Tibial artery (tissue), 4 donors: ENCODE measurements around the gene TIMP3.

Experiments
- DNase-seq, 2 donors: peaks; one replicate each; pipeline ENCODE4 v3.0.0-alpha.2; 2019
- H3K27ac ChIP-seq, 2 donors: fragments of 200-600 bp; sonication (generic) in 1 of 2; 1 replicate in 1 of 2; 2 replicates in 1 of 2; pipeline ENCODE4 v1.5.1; 2018 to 2019; ENCODE audit warnings: mild to moderate bottlenecking in 1 of 2
- H3K27me3 ChIP-seq, 2 donors: fragments of 200-600 bp; sonication (generic) in 1 of 2; one replicate each; pipeline versions ENCODE4 v1.5.1 to v1.6.0; 2016 to 2019
- H3K36me3 ChIP-seq, 3 donors: fragments of 200-600 bp; sonication (generic) in 2 of 3; one replicate each; pipeline ENCODE4 v1.5.1; 2016 to 2019; ENCODE audit warnings: mild to moderate bottlenecking in 2 of 3
- H3K4me1 ChIP-seq, 4 donors: fragments of 200-600 bp; sonication (generic) in 2 of 4; 1 replicate in 3 of 4; 2 replicates in 1 of 4; pipeline ENCODE4 v1.5.1; 2016 to 2019
- H3K4me3 ChIP-seq, 2 donors: fragments of 200-600 bp; sonication (generic) in 1 of 2; 1 replicate in 1 of 2; 2 replicates in 1 of 2; pipeline ENCODE4 v1.5.1; 2018 to 2019; ENCODE audit warnings: mild to moderate bottlenecking in 2 of 2
- H3K9me3 ChIP-seq, 3 donors: fragments of 200-600 bp; sonication (generic) in 1 of 3; one replicate each; pipeline ENCODE4 v1.5.1; 2016 to 2019
- intact Hi-C: fragments of 100-400 bp; cut with DNase I; formaldehyde crosslinking; loops from one replicate; pipeline ENCODE4 v1.15.0; 2023; ENCODE audit warnings: low total_unique reads
- TF ChIP-seq, protein P1 (sequence below), 2 experiments: fragments of 200-600 bp in 1 of 2; fragments of 450-650 bp in 1 of 2; IDR thresholded peaks; one replicate each; pipeline ENCODE4 v1.5.1; 2017 to 2019; ENCODE audit warnings: antibody characterized with exemption in 2 of 2, mild to moderate bottlenecking in 1 of 2, moderate library complexity in 1 of 2

Gene TIMP3

GRCh38 chr22:32818446-32819115 is 17.1 kb downstream of the TIMP3 start:
- Histone ChIP-seq H3K4me1 (peaks cover 0 to 78% (median 35%) of the 10 kb centered on the region in 4 donors), H3K36me3 (peaks cover 13 to 46% (median 17%) of the 10 kb centered on the region in 3 donors), H3K4me3 (no peak overlapping the region), H3K9me3 (no peaks in the 10 kb centered on the region), H3K27me3 (no peaks in the 10 kb centered on the region), H3K27ac (no peak overlapping the region)
- DNase-seq: peak in 1 of 2 donors; percentile 57
- intact Hi-C loops: no loop called here
- TF ChIP-seq, protein P1, sequence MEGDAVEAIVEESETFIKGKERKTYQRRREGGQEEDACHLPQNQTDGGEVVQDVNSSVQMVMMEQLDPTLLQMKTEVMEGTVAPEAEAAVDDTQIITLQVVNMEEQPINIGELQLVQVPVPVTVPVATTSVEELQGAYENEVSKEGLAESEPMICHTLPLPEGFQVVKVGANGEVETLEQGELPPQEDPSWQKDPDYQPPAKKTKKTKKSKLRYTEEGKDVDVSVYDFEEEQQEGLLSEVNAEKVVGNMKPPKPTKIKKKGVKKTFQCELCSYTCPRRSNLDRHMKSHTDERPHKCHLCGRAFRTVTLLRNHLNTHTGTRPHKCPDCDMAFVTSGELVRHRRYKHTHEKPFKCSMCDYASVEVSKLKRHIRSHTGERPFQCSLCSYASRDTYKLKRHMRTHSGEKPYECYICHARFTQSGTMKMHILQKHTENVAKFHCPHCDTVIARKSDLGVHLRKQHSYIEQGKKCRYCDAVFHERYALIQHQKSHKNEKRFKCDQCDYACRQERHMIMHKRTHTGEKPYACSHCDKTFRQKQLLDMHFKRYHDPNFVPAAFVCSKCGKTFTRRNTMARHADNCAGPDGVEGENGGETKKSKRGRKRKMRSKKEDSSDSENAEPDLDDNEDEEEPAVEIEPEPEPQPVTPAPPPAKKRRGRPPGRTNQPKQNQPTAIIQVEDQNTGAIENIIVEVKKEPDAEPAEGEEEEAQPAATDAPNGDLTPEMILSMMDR (IDR thresholded peaks at IDR 0.05): no peak

GRCh38 chr22:32819120-32819519 is 17.6 kb downstream of the TIMP3 start:
- peak in 1 of 2 donors; percentile 57 for DNase-seq
- TF ChIP-seq, protein P1 (IDR thresholded peaks at IDR 0.05): no peak
- intact Hi-C loops: no loop called here

GRCh38 chr22:32820131-32821119 is 18.9 kb downstream of the TIMP3 start:
- Histone ChIP-seq H3K27me3 (no peaks in the 10 kb centered on the region), H3K36me3 (peaks cover 13 to 46% (median 17%) of the 10 kb centered on the region in 3 donors), H3K4me3 (no peak overlapping the region), H3K27ac (no peak overlapping the region), H3K4me1 (peaks cover 0 to 82% (median 38%) of the 10 kb centered on the region in 4 donors), H3K9me3 (no peaks in the 10 kb centered on the region)
- TF ChIP-seq, protein P1 (IDR thresholded peaks at IDR 0.05): no peak
- peak in 1 of 2 donors; percentile 35 for DNase-seq
- intact Hi-C loops: no loop called here

More at GRCh38 chr22:32819120-32819519, 17.6 kb downstream of the TIMP3 start:
- H3K4me3 ChIP-seq: no peak overlapping the region
- peaks cover 0 to 80% (median 37%) of the 10 kb centered on the region in 4 donors for H3K4me1 ChIP-seq
- no peaks in the 10 kb centered on the region for H3K27me3 ChIP-seq
- H3K36me3 ChIP-seq: peaks cover 13 to 46% (median 17%) of the 10 kb centered on the region in 3 donors
- no peaks in the 10 kb centered on the region for H3K9me3 ChIP-seq
- H3K27ac ChIP-seq: no peak overlapping the region

GRCh38 chr22:32822179-32822877 is 20.8 kb downstream of the TIMP3 start:
- TF ChIP-seq, protein P1 (IDR thresholded peaks at IDR 0.05): no peak
- H3K9me3 ChIP-seq: no peaks in the 10 kb centered on the region
- no peak overlapping the region for H3K4me3 ChIP-seq
- peaks cover 5 to 41% (median 11%) of the 10 kb centered on the region in 3 donors for H3K36me3 ChIP-seq
- H3K27ac ChIP-seq: no peak overlapping the region
- peaks cover 0 to 81% (median 38%) of the 10 kb centered on the region in 4 donors for H3K4me1 ChIP-seq
- peak in 1 of 2 donors; percentile 31 for DNase-seq
- H3K27me3 ChIP-seq: no peaks in the 10 kb centered on the region
- intact Hi-C loops: no loop called here
